Measurements from ENCODE around the gene RIN3. TPM values are rescaled to one million over a fixed set of nuclear protein-coding genes. Genes with fewer than 3 reads are reported as not detected.

The RIN3 gene
- total RNA-seq, 1 experiment from 2014 or later, result 1.5 TPM

GRCh38 chr14:92646952-92647796 is 133.6 kb downstream of the RIN3 start:
- Histone ChIP-seq H3K14ac (ENCODE audit: insufficient read depth, low read length) (no peak overlapping the region), H3K27me3 (ENCODE audit: insufficient read depth, low read length) (no peaks in the 10 kb centered on the region), H3K4ac (ENCODE audit: low read depth, low read length) (no peak overlapping the region), H2AFZ (ENCODE audit: low read length) (no peak overlapping the region), H3K27ac (ENCODE audit: insufficient read length, low read depth, low read length) (no peak overlapping the region), H4K8ac (replicated peaks; ENCODE audit: insufficient read length, low read depth, low read length) (no peak overlapping the region), H3K9me3 (ENCODE audit: control insufficient read depth, low read depth, low read length) (no peaks in the 10 kb centered on the region), H2BK15ac (ENCODE audit: low read depth, low read length) (no peak overlapping the region), H3K4me2 (ENCODE audit: insufficient read depth, insufficient read length, low read length) (no peak overlapping the region), H3K56ac (ENCODE audit: insufficient read length, low read depth, low read length) (no peak overlapping the region), H4K91ac (ENCODE audit: insufficient read length, low read depth, low read length) (no peak overlapping the region), H2BK12ac (ENCODE audit: insufficient read length, low read depth, low read length) (no peak overlapping the region), H4K20me1 (ENCODE audit: control insufficient read depth, insufficient read depth, insufficient read length) (no peaks in the 10 kb centered on the region), H3K79me2 (ENCODE audit: insufficient read depth, low read length) (no peaks in the 10 kb centered on the region), H3K18ac (ENCODE audit: insufficient read length, low read depth, low read length) (no peak overlapping the region), H2BK5ac (ENCODE audit: insufficient read length, low read length) (no peak overlapping the region), H3T11ph (ENCODE audit: low read length) (no peak overlapping the region), H3K4me1 (ENCODE audit: insufficient read depth, low read length) (no peaks in the 10 kb centered on the region), H2BK120ac (ENCODE audit: low read depth, low read length, poor library complexity, severe bottlenecking) (no peak overlapping the region), H3K79me1 (ENCODE audit: insufficient read depth, low read depth, low read length, poor library complexity, severe bottlenecking) (no peaks in the 10 kb centered on the region), H2AK5ac (ENCODE audit: insufficient read length, low read length) (no peak overlapping the region), H3K9ac (ENCODE audit: extremely low read depth, insufficient read length, low read length) (no peak overlapping the region), H3K23ac (ENCODE audit: insufficient read length, low read depth, low read length) (no peak overlapping the region), H2BK20ac (ENCODE audit: low read depth, low read length, poor library complexity, severe bottlenecking) (no peak overlapping the region), H3K23me2 (ENCODE audit: insufficient read length, low read depth, low read length, poor library complexity, severe bottlenecking) (no peaks in the 10 kb centered on the region), H4K5ac (ENCODE audit: insufficient read length, low read depth, low read length) (no peak overlapping the region)
- WGBS (ENCODE audit: extremely low coverage, insufficient read length, low lambda C conversion rate), result no CpG with 5 or more reads among the region's 9 CpGs
- peaks cover 0 to 6% (median 0%) of the 10 kb centered on the region in 3 experiments; a peak in 2 of 7 replicates for H3K36me3 Mint-ChIP-seq (ENCODE audit: insufficient read depth in 1 of 3, low read depth in 3 of 3)
- no peak overlapping the region for H3K4me3 Mint-ChIP-seq
- 0 out of 4 replicates have a peak, but pooled peaks cover 0 to 2% of the 10 kb centered on the region in 2 experiments for H3K4me1 Mint-ChIP-seq
- H3K27me3 Mint-ChIP-seq (ENCODE audit: low read depth), result no peaks in the 10 kb centered on the region; the same call in none of the 2 replicates
- no peaks in the 10 kb centered on the region for H3K9me3 Mint-ChIP-seq
- no peak for TF ChIP-seq CTCF (conservative IDR thresholded peaks at IDR 0.05)
- no peak for DNase-seq
- H3K27ac Mint-ChIP-seq, result peak overlapping the region in 1 of 3 experiments; percentile 49; a peak in 1 of 7 replicates
